ENCODE data around the gene ARHGAP6.
A peak's percentile ranks its signal among the peaks of the same experiment; 100 is the strongest.
"Not testable (repeated sequence)": the region's sequence is repeated elsewhere in the genome, so short reads cannot be mapped to it uniquely, and the experiment has no call there.

ARHGAP6 gene

GRCh38 chrX:11614253-11614652, 51.5 kb downstream of the ARHGAP6 start:
- H3K4me1 Mint-ChIP-seq (ENCODE audit: low read depth); DNase-seq (ENCODE audit: low spot score); H3K9me3 Mint-ChIP-seq; H3K27ac Mint-ChIP-seq; H3K36me3 Mint-ChIP-seq (ENCODE audit: low read depth); H3K4me3 Mint-ChIP-seq; H3K27me3 Mint-ChIP-seq (ENCODE audit: low read depth): not testable (repeated sequence)

DNA sequence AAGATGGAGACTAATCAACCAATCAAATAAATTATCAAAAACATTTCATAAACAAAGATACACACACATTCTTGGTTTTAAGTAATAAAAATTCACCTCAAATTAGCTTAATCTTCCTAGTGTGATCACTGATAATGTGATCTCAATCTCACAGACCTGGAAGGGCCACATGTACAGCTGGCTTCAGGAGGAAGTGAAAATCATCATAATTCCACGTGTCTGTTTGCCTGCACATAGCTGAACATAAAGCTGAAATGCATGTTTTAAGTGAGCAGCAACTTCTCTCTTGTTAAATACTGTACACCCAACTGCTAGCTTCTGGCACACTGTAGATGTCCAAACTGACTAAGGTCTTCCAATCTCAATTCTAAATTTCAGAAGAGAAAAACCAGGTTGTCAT, 53.8 kb downstream of the ARHGAP6 start:
- H3K27ac Mint-ChIP-seq: no peak overlapping the region

GRCh38 chrX:11611161-11611560, 54.6 kb downstream of the ARHGAP6 start:
- Mint-ChIP-seq H3K9me3 (no peaks in the 10 kb centered on the region), H3K4me1 (ENCODE audit: low read depth) (no peaks in the 10 kb centered on the region), H3K36me3 (ENCODE audit: low read depth) (no peaks in the 10 kb centered on the region), H3K27ac (no peak overlapping the region), H3K4me3 (no peak overlapping the region), H3K27me3 (ENCODE audit: low read depth) (no peaks in the 10 kb centered on the region)
- DNase-seq (ENCODE audit: low spot score): no peak

More for the DNA sequence above, 53.8 kb downstream of the ARHGAP6 start:
- no peaks in the 10 kb centered on the region for H3K9me3 Mint-ChIP-seq
- H3K27me3 Mint-ChIP-seq (ENCODE audit: low read depth): no peaks in the 10 kb centered on the region
- DNase-seq (ENCODE audit: low spot score): no peak
- no peaks in the 10 kb centered on the region for H3K4me1 Mint-ChIP-seq (ENCODE audit: low read depth)
- no peaks in the 10 kb centered on the region for H3K36me3 Mint-ChIP-seq (ENCODE audit: low read depth)
- H3K4me3 Mint-ChIP-seq: no peak overlapping the region

DNA sequence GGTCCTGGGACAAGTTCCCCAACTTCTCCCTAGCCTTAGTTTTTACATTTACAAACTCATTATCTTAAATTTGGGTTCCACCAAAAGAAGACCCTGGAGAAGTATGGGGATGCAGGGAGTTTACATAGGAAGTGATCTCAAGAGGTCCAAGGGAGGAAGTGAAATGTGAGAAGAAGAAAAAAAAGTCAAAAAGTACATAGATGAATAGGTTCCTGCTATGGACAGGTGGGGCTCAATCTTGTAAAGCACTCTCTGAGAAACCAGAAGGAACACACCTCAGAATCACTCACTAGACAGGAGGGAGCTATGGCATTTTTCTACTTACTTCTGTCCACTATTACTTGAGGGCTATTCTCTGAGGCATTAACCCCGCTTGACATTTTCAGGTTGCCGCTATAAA, 56.6 kb downstream of the ARHGAP6 start:
- no peak for DNase-seq (ENCODE audit: low spot score)
- no peaks in the 10 kb centered on the region for H3K9me3 Mint-ChIP-seq
- no peaks in the 10 kb centered on the region for H3K4me1 Mint-ChIP-seq (ENCODE audit: low read depth)
- no peak overlapping the region for H3K27ac Mint-ChIP-seq
- no peak overlapping the region for H3K4me3 Mint-ChIP-seq
- H3K36me3 Mint-ChIP-seq (ENCODE audit: low read depth): no peaks in the 10 kb centered on the region
- no peaks in the 10 kb centered on the region for H3K27me3 Mint-ChIP-seq (ENCODE audit: low read depth)

- Mint-ChIP-seq H3K27me3 (ENCODE audit: low read depth) (no peaks in the 10 kb centered on the region), H3K9me3 (no peaks in the 10 kb centered on the region), H3K4me1 (ENCODE audit: low read depth) (no peaks in the 10 kb centered on the region), H3K4me3 (no peak overlapping the region), H3K27ac (no peak overlapping the region), H3K36me3 (ENCODE audit: low read depth) (no peaks in the 10 kb centered on the region)
- no peak for DNase-seq (ENCODE audit: low spot score)
Measured at GRCh38 chrX:11606408-11606807, 59.3 kb downstream of the ARHGAP6 start.

DNA sequence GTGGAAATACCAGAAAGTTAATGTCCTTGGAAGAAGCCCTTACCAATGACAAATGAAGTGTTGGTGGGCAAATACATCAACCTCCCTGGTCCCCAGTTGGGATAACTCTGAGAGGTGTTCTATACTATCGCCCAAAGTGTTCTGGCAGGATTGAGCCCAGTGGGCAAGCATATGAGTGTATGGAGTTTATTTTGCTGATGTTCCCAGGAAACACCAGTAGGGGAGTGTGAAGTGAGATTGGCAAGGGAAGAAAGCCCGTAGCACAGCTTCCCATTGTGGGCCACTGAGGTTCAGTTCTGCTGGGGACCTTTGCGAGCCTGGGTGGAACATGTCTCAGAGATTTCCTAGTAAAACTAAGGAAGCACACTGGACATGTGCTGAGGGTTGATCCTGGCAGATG, 65.1 kb downstream of the ARHGAP6 start:
- no peaks in the 10 kb centered on the region for H3K9me3 Mint-ChIP-seq
- no peaks in the 10 kb centered on the region for H3K36me3 Mint-ChIP-seq (ENCODE audit: low read depth)
- H3K4me1 Mint-ChIP-seq (ENCODE audit: low read depth): no peaks in the 10 kb centered on the region
- H3K4me3 Mint-ChIP-seq: no peak overlapping the region
- DNase-seq (ENCODE audit: low spot score): no peak
- no peak overlapping the region for H3K27ac Mint-ChIP-seq
- peaks cover 5% of the 10 kb centered on the region for H3K27me3 Mint-ChIP-seq (ENCODE audit: low read depth)

DNA sequence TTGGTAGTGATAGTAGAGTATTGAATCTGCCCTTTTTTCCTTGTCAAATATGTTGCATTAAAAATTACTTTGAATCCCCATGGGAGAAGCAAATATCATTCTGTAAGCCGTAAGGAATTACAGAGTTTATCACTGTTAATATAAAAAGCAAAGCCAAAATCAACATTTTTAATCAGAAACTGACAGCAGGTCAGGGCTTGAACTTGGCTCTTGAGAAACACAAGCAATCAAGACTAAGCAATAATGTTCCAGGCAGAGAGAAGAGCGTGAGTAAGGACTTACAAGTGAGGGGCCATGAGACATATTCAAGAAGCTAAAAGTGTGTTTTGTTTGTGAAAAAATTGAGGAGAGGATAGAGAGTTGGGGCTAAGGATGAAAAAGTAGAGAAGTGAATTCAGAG, 68.2 kb downstream of the ARHGAP6 start:
- Mint-ChIP-seq H3K9me3 (no peaks in the 10 kb centered on the region), H3K36me3 (ENCODE audit: low read depth) (no peaks in the 10 kb centered on the region), H3K4me3 (no peak overlapping the region), H3K27me3 (ENCODE audit: low read depth) (peaks cover 5% of the 10 kb centered on the region), H3K4me1 (ENCODE audit: low read depth) (no peaks in the 10 kb centered on the region), H3K27ac (no peak overlapping the region)
- DNase-seq (ENCODE audit: low spot score): no peak

GRCh38 chrX:11591723-11592346, 73.9 kb downstream of the ARHGAP6 start:
- Mint-ChIP-seq H3K9me3 (no peaks in the 10 kb centered on the region), H3K27ac (peak overlapping the region; percentile 80)

DNA sequence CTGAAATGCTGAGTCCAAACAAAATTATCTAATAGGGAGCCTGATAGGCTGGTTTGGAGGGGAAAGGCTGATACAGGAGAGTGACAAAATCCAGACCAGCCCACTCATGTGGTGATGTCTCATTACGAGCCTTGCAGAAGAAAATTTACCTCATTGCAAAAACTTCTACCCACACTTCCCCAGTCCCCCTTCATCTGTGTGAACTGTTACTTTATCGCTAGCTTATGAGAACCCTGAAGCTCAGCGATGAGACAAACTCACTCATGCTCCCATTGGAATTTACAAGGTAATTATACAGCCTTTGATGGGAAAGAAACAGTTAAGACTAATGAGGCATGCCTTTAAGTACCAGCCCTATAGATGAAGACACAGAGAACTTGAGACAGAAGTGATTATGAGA, 76.1 kb downstream of the ARHGAP6 start:
- Mint-ChIP-seq H3K4me3 (no peak overlapping the region), H3K4me1 (ENCODE audit: low read depth) (peaks cover 7% of the 10 kb centered on the region), H3K9me3 (no peaks in the 10 kb centered on the region), H3K27ac (no peak overlapping the region), H3K36me3 (ENCODE audit: low read depth) (no peaks in the 10 kb centered on the region), H3K27me3 (ENCODE audit: low read depth) (no peaks in the 10 kb centered on the region)
- no peak for DNase-seq (ENCODE audit: low spot score)

More at GRCh38 chrX:11591723-11592346, 73.9 kb downstream of the ARHGAP6 start:
- Mint-ChIP-seq H3K36me3 (ENCODE audit: low read depth) (no peaks in the 10 kb centered on the region), H3K27me3 (ENCODE audit: low read depth) (no peaks in the 10 kb centered on the region), H3K4me3 (peak overlapping the region; percentile 65), H3K4me1 (ENCODE audit: low read depth) (peaks cover 7% of the 10 kb centered on the region)
- no peak for DNase-seq (ENCODE audit: low spot score)

DNA sequence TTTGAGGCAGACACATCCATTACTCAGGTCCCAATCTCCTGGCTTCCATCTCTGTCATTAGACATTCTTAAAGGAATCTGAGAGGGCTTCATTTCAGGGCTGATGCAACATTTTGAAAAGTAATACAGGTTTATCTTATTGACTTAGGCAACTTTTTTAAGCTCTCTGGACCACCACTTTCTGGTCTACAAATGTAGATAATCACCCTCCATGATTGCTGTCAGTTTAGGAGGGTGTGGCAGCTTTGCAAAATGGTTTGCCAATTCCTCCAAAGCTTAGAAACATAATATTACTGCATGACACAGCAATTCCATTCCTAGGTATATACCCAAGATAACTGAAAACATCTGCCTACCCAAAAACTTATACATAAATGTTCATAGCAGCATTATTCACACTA, 77.6 kb downstream of the ARHGAP6 start:
- Mint-ChIP-seq H3K27me3 (ENCODE audit: low read depth) (no peaks in the 10 kb centered on the region), H3K9me3 (no peaks in the 10 kb centered on the region), H3K36me3 (ENCODE audit: low read depth) (no peaks in the 10 kb centered on the region), H3K27ac (no peak overlapping the region), H3K4me3 (no peak overlapping the region), H3K4me1 (ENCODE audit: low read depth) (peaks cover 7% of the 10 kb centered on the region)
- DNase-seq (ENCODE audit: low spot score): no peak

DNA sequence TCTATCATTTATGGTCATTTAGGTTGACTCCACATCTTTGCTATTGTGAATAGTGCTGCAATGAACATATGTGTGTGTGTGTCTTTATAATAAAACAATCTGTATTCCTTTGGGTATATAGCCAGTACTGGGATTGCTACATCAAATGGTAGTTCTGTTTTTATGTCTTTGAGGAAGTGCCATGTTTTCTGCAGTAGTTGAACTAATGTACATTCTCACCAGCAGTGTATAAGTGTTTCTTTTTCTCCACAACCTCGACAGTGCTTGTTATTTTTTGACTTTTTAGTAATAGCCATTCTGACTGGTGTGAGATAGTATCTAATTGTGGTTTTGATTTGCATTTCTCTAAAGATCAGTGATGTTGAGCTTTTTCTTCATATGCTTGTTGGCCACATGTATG, 80.5 kb downstream of the ARHGAP6 start:
- H3K27ac Mint-ChIP-seq: no peak overlapping the region
- H3K4me3 Mint-ChIP-seq: no peak overlapping the region
- no peak for DNase-seq (ENCODE audit: low spot score)
- H3K9me3 Mint-ChIP-seq: no peaks in the 10 kb centered on the region
- H3K36me3 Mint-ChIP-seq (ENCODE audit: low read depth): no peaks in the 10 kb centered on the region
- H3K4me1 Mint-ChIP-seq (ENCODE audit: low read depth): no peaks in the 10 kb centered on the region
- H3K27me3 Mint-ChIP-seq (ENCODE audit: low read depth): no peaks in the 10 kb centered on the region

- no peak overlapping the region for H3K4me3 Mint-ChIP-seq
- no peaks in the 10 kb centered on the region for H3K4me1 Mint-ChIP-seq (ENCODE audit: low read depth)
- no peak for DNase-seq (ENCODE audit: low spot score)
- no peaks in the 10 kb centered on the region for H3K36me3 Mint-ChIP-seq (ENCODE audit: low read depth)
- H3K27me3 Mint-ChIP-seq (ENCODE audit: low read depth): no peaks in the 10 kb centered on the region
- no peaks in the 10 kb centered on the region for H3K9me3 Mint-ChIP-seq
- H3K27ac Mint-ChIP-seq: no peak overlapping the region
Measured at GRCh38 chrX:11580789-11581188, 84.9 kb downstream of the ARHGAP6 start.

- Mint-ChIP-seq H3K4me3 (no peak overlapping the region), H3K9me3 (no peaks in the 10 kb centered on the region), H3K4me1 (ENCODE audit: low read depth) (no peaks in the 10 kb centered on the region), H3K36me3 (ENCODE audit: low read depth) (no peaks in the 10 kb centered on the region), H3K27me3 (ENCODE audit: low read depth) (no peaks in the 10 kb centered on the region), H3K27ac (no peak overlapping the region)
- DNase-seq (ENCODE audit: low spot score): no peak
Measured at GRCh38 chrX:11579636-11580600, 85.8 kb downstream of the ARHGAP6 start.

DNA sequence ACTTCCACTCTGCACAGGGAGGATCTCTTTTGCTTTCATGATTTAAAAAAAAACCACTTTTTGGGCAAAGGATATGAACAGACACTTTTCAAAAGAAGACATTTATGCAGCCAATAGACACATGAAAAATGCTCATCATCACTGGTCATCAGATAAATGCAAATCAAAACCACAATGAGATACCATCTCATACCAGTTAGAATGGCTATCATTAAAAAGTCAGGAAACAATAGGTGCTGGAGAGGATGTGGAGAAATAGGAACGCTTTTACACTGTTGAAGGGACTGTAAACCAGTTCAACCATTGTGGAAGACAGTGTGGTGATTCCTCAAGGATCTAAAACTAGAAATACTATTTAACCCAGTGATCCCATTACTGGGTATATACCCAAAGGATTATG, 87.4 kb downstream of the ARHGAP6 start:
- H3K36me3 Mint-ChIP-seq (ENCODE audit: low read depth); H3K4me3 Mint-ChIP-seq; H3K9me3 Mint-ChIP-seq; H3K27me3 Mint-ChIP-seq (ENCODE audit: low read depth); H3K4me1 Mint-ChIP-seq (ENCODE audit: low read depth); H3K27ac Mint-ChIP-seq; DNase-seq (ENCODE audit: low spot score): not testable (repeated sequence)

Measured in T-helper 2 cell treated with Interferon-gamma antibody and Interleukin-4, amounts not matched to agents 5 μg/mL and 100 μg/mL, for 36 hours (primary cell).